Hepatic stellate cell (primary cell): Measurements from ENCODE around the gene PAPLN.

Source experiments
- DNase-seq: peaks from one replicate; pipeline ENCODE4 v3.0.0; 2011; ENCODE audit warnings: low spot score

Gene PAPLN

GRCh38 chr14:73261520-73262426 is 24.5 kb downstream of the PAPLN start:
- peak; percentile 14 for DNase-seq

GRCh38 chr14:73262427-73263183 is 25.3 kb downstream of the PAPLN start:
- no peak for DNase-seq

- DNase-seq: no peak
These were observed 26.3 kb downstream of the PAPLN start for GRCh38 chr14:73263606-73264005.

GRCh38 chr14:73264080-73264884 is 27.0 kb downstream of the PAPLN start:
- no peak for DNase-seq

- DNase-seq: no peak
These were observed 27.8 kb downstream of the PAPLN start for GRCh38 chr14:73264885-73265720.

- DNase-seq: no peak
These were observed 28.4 kb downstream of the PAPLN start for GRCh38 chr14:73265721-73266046.

- no peak for DNase-seq
These were observed 29.0 kb downstream of the PAPLN start for GRCh38 chr14:73266317-73266716.

- no peak for DNase-seq
These were observed 30.2 kb downstream of the PAPLN start for GRCh38 chr14:73267474-73267873.

GRCh38 chr14:73269729-73270531 is 32.6 kb downstream of the PAPLN start:
- peak; percentile 49 for DNase-seq

GRCh38 chr14:73272393-73272792 is 35.1 kb downstream of the PAPLN start:
- no peak for DNase-seq

- DNase-seq: no peak
These were observed 36.5 kb downstream of the PAPLN start for GRCh38 chr14:73273799-73274198.

- DNase-seq: no peak
These were observed 39.5 kb downstream of the PAPLN start for GRCh38 chr14:73276836-73277235.

- no peak for DNase-seq
These were observed 40.1 kb downstream of the PAPLN start for GRCh38 chr14:73277376-73277775.

- DNase-seq: no peak
These were observed 43.6 kb downstream of the PAPLN start for GRCh38 chr14:73280903-73281302.

- no peak for DNase-seq
These were observed 46.5 kb downstream of the PAPLN start for GRCh38 chr14:73283608-73284379.

GRCh38 chr14:73285979-73286378 is 48.7 kb downstream of the PAPLN start:
- no peak for DNase-seq

- no peak for DNase-seq
These were observed 49.3 kb downstream of the PAPLN start for GRCh38 chr14:73286598-73286997.

GRCh38 chr14:73287071-73287470 is 49.8 kb downstream of the PAPLN start:
- DNase-seq: no peak

GRCh38 chr14:73289308-73289707 is 52.0 kb downstream of the PAPLN start:
- no peak for DNase-seq

GRCh38 chr14:73289729-73290128 is 52.4 kb downstream of the PAPLN start:
- no peak for DNase-seq
